Mesothelial cell of epicardium (in vitro differentiated cells): ENCODE measurements around the gene SOWAHD. TPM values are rescaled to one million over a fixed set of nuclear protein-coding genes. Genes with fewer than 3 reads are reported as not detected.
"Not testable (repeated sequence)": the region's sequence is repeated elsewhere in the genome, so short reads cannot be mapped to it uniquely, and the experiment has no call there.

Source experiments
- DNase-seq, 2 experiments: peaks; one replicate each; pipeline ENCODE4 v3.0.0; 2021; ENCODE audit warnings: low spot score in 2 of 2; ENCODE audit not compliant: unreplicated experiment in 2 of 2
- H3K27ac Mint-ChIP-seq: 2 replicates; pipeline ENCODE4 v1.8.0; 2021; ENCODE audit warnings: mixed read lengths
- H3K27me3 Mint-ChIP-seq: 2 replicates; pipeline ENCODE4 v1.8.0; 2021; ENCODE audit warnings: low read depth, mixed read lengths
- H3K36me3 Mint-ChIP-seq: 2 replicates; pipeline ENCODE4 v1.8.0; 2021; ENCODE audit warnings: mixed read lengths
- H3K4me1 Mint-ChIP-seq: 2 replicates; pipeline ENCODE4 v1.8.0; 2021; ENCODE audit warnings: mixed read lengths
- H3K4me3 Mint-ChIP-seq: 2 replicates; pipeline ENCODE4 v1.8.0; 2021; ENCODE audit warnings: mild to moderate bottlenecking, moderate library complexity, mixed read lengths
- H3K9me3 Mint-ChIP-seq: 2 replicates; pipeline ENCODE4 v1.8.0; 2021; ENCODE audit warnings: mixed read lengths
- total RNA-seq: library from RNA; stranded (reverse); gene quantifications from 3 replicates; pipeline ENCODE4 v1.2.1, GENCODE V29; 2021
- TF ChIP-seq, protein P1 (sequence below): fragments of 200-600 bp; sonication (generic); IDR thresholded peaks from one replicate; pipeline ENCODE4 v1.5.0; 2021; ENCODE audit warnings: antibody characterized with exemption; ENCODE audit not compliant: unreplicated experiment

SOWAHD gene
- total RNA-seq, 1 donor from 2014 or later: not detected

DNA sequence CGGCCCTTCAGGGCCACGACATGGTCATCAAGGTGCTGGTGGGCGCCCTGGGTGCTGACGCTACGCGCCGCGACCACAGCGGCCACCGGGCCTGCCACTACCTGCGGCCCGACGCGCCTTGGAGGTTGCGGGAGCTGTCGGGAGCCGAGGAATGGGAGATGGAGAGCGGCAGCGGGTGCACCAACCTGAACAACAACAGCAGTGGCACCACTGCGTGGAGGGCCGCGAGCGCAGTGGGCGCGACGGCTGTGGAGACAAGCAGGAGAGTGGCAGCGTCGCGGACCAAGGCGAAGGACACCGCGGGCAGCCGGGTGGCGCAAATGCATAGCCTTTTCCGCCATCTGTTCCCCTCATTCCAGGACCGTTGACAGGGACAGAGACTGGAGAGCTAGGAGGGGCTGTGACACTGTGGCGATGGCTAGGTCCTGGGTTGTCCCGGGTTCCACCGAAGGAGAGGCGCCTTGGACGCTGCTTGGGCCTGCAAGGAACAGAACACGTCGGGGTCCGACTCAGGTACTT is 919 bp downstream of the SOWAHD start:
- TF ChIP-seq, protein P1, sequence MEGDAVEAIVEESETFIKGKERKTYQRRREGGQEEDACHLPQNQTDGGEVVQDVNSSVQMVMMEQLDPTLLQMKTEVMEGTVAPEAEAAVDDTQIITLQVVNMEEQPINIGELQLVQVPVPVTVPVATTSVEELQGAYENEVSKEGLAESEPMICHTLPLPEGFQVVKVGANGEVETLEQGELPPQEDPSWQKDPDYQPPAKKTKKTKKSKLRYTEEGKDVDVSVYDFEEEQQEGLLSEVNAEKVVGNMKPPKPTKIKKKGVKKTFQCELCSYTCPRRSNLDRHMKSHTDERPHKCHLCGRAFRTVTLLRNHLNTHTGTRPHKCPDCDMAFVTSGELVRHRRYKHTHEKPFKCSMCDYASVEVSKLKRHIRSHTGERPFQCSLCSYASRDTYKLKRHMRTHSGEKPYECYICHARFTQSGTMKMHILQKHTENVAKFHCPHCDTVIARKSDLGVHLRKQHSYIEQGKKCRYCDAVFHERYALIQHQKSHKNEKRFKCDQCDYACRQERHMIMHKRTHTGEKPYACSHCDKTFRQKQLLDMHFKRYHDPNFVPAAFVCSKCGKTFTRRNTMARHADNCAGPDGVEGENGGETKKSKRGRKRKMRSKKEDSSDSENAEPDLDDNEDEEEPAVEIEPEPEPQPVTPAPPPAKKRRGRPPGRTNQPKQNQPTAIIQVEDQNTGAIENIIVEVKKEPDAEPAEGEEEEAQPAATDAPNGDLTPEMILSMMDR: no peak
- Mint-ChIP-seq H3K36me3 (no peaks in the 10 kb centered on the region), H3K27me3 (peaks cover 19% of the 10 kb centered on the region), H3K4me3 (peak overlapping the region; percentile 47), H3K27ac (no peak overlapping the region), H3K4me1 (peaks cover 21% of the 10 kb centered on the region), H3K9me3 (peaks cover 1% of the 10 kb centered on the region)
- no peak for DNase-seq

DNA sequence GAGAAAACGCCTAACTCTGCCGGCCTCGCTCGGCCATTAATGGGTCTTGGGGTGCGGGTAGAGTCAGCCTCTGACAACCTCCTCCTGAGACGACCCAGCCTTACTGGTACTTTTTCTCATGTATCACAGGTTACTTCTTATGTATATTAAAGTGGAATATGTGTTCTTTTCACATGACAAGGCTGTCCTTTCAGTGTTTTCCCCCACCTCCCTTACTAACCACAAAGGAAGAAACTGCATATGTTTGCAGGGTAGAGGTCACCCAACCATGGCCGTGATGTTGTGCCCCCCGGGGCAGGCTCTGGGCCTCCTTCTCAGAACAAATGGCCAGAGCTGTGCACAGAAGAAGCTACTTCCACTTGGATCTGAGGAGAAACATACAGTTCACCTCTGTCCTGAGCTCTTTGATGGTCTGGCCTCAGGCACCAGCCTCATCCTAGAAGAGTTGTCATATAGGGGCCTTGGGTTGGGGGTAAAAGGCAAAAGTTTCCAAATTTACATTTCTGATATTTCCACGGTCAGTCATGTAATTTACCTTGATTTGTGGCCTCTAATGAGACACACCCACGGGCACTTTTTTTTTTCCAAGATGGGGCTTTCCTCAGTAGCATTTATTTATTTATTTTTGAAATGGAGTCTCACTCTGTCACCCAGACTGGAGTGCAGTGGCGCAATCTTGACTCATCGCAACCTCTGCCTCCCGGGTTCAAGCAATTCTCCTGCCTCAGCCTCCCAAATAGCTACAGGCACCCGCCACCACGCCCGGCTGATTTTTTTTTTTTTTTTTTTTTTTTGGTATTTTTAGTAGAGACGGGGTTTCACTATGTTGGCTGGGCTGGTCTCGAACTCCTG is 1.9 kb downstream of the SOWAHD start:
- no peak overlapping the region for H3K4me3 Mint-ChIP-seq
- TF ChIP-seq, protein P1: no peak

DNA sequence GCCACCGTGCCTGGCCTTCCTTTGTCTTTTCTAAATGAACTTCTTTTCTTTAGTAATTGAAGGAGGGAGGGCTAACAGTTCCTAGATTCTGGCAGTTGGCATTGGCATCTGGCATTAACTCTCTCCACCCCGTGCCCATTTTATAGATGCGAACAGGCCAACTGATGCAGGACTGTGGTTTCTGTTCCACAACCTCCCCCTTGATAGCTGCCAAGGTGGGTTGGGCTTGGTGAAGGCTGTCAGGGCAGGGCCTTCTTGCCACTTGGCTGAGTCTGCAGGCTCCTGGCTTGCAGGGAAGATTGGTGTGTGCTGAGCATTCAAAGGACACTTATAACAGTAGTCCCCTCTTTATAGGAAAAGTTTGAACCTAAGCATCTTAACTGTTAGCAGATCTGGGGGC is 4.3 kb downstream of the SOWAHD start:
- peaks cover 8% of the 10 kb centered on the region for H3K4me1 Mint-ChIP-seq
- no peaks in the 10 kb centered on the region for H3K36me3 Mint-ChIP-seq
- peaks cover 17% of the 10 kb centered on the region for H3K27me3 Mint-ChIP-seq
- TF ChIP-seq, protein P1: no peak
- no peak for DNase-seq
- no peak overlapping the region for H3K4me3 Mint-ChIP-seq
- H3K9me3 Mint-ChIP-seq: no peaks in the 10 kb centered on the region
- H3K27ac Mint-ChIP-seq: no peak overlapping the region

More for the DNA sequence above, 1.9 kb downstream of the SOWAHD start:
- Mint-ChIP-seq H3K9me3 (no peaks in the 10 kb centered on the region), H3K36me3 (no peaks in the 10 kb centered on the region), H3K4me1 (peaks cover 21% of the 10 kb centered on the region), H3K27ac (no peak overlapping the region), H3K27me3 (peaks cover 19% of the 10 kb centered on the region)
- no peak for DNase-seq

DNA sequence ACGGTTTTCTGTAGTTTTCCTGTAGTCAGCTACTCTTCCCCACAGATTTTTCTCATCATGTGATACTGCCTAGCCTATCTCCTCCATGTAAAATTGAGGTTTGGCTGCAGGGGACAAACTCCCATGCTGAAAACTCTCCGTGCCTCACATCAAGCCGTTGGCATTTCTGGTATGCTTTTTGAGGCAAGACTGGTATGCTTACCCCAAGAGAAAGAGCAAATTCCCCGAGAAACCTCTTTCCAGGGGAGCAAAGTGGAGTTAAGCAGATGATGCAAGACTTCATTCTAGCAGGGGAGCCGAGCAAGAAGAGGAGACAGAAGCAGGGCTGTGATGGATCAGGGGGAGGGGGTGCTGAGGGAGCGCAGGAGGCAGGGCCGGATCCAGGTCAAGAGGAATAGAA is 4.8 kb downstream of the SOWAHD start:
- Mint-ChIP-seq H3K9me3 (no peaks in the 10 kb centered on the region), H3K4me3 (no peak overlapping the region)
- DNase-seq: no peak

DNA sequence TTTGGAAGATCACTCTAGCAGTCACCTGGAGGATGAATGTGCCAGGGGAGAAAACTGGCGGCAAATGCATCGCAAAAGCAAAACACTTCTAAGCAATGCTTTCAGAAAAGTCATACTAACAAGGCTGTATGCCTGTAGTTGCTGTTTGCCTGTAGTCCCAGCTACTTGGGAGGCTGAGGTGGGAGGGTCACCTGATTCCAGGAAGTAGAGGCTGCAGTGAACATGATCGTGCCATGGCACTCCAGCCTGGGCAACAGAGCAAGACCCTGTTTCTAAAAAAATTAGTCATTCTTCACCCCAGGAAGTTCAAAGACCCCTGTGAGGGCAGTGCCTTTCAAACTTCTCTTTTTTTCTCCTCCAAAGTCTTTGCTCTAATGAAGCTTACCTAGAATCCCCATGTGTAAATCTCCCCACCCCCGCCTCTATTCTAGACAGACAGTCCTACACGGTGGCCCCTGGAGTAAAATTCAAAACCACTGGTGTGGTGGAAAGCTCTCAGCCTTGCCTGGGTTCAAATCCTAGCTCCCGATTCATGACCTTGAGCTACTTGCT is 5.5 kb downstream of the SOWAHD start:
- no peaks in the 10 kb centered on the region for H3K9me3 Mint-ChIP-seq
- no peak overlapping the region for H3K27ac Mint-ChIP-seq
- H3K27me3 Mint-ChIP-seq: peaks cover 15% of the 10 kb centered on the region
- H3K36me3 Mint-ChIP-seq: peaks cover 2% of the 10 kb centered on the region
- peaks cover 6% of the 10 kb centered on the region for H3K4me1 Mint-ChIP-seq
- DNase-seq: no peak
- TF ChIP-seq, protein P1: no peak
- H3K4me3 Mint-ChIP-seq: no peak overlapping the region

More for the DNA sequence above, 4.8 kb downstream of the SOWAHD start:
- Mint-ChIP-seq H3K4me1 (peaks cover 6% of the 10 kb centered on the region), H3K36me3 (no peaks in the 10 kb centered on the region), H3K27ac (no peak overlapping the region), H3K27me3 (peaks cover 15% of the 10 kb centered on the region)
- TF ChIP-seq, protein P1: no peak

DNA sequence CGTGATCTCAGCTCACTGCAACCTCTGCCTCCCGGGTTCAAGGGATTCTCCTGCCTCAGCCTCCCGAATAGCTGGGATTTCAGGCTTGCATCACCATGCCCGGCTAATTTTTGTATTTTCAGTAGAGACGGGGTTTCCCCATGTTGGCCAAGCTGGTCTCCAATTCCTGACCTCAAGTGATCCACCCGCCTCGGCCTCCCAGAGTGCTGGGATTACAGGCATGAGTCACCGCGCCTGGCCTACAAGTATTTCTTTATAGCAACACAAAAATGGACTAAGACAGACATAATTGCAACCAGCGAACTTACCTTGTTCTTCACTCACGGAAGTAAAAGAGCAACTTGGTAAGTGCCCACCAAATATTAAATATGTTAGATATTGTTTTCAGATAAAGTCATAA is 10.0 kb downstream of the SOWAHD start:
- not testable (repeated sequence) for H3K9me3 Mint-ChIP-seq, H3K4me3 Mint-ChIP-seq, H3K36me3 Mint-ChIP-seq, H3K4me1 Mint-ChIP-seq, DNase-seq, H3K27ac Mint-ChIP-seq, H3K27me3 Mint-ChIP-seq

DNA sequence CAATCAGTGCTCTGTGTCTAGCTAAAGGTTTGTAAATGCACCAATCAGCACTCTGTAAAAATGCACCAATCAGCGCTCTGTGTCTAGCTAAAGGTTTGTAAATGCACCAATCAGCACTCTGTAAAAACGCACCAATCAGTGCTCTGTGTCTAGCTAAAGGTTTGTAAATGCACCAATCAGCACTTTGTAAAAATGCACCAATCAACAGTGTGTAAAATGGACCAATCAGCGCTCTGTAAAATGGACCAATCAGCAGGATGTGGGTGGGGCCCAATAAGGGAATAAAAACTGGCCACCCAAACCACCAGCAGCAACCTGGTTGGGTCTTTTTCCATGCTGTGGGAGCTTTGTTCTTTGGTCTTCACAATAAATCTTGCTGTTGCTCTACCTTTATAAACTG is 11.0 kb downstream of the SOWAHD start:
- not testable (repeated sequence) for H3K27me3 Mint-ChIP-seq, H3K4me1 Mint-ChIP-seq, H3K4me3 Mint-ChIP-seq, H3K9me3 Mint-ChIP-seq, DNase-seq, H3K36me3 Mint-ChIP-seq, H3K27ac Mint-ChIP-seq
